Sigmoid colon (tissue), 7 donors: ENCODE measurements around the gene MCF2L. TPM values are rescaled to one million over a fixed set of nuclear protein-coding genes. Genes with fewer than 3 reads are reported as not detected.

Source experiments
- DNase-seq: peaks from one replicate; pipeline ENCODE4 v3.0.0-alpha.2; 2019
- H3K27ac ChIP-seq, 4 donors: fragments of 200-600 bp; sonication (generic); one replicate each; pipeline ENCODE4 v1.5.1; 2016 to 2019; ENCODE audit warnings: mild to moderate bottlenecking in 1 of 4
- H3K27me3 ChIP-seq, 3 donors: fragments of 200-600 bp; sonication (generic); one replicate each; pipeline ENCODE4 v1.5.1; 2019; ENCODE audit warnings: mild to moderate bottlenecking in 1 of 3
- H3K36me3 ChIP-seq, 4 donors: fragments of 200-600 bp; sonication (generic); one replicate each; pipeline ENCODE4 v1.5.1; 2016 to 2019
- H3K4me1 ChIP-seq, 4 donors: fragments of 200-600 bp; sonication (generic); one replicate each; pipeline ENCODE4 v1.5.1; 2017 to 2019
- H3K4me3 ChIP-seq, 4 donors: fragments of 200-600 bp; sonication (generic); one replicate each; pipeline ENCODE4 v1.5.1; 2017 to 2019; ENCODE audit warnings: mild to moderate bottlenecking in 2 of 4, moderate library complexity in 1 of 4
- H3K9me3 ChIP-seq, 4 donors: fragments of 200-600 bp in 3 of 4; sonication (generic) in 3 of 4; one replicate each; pipeline versions ENCODE4 v1.5.1 to v1.6.1; 2013 to 2019
- CTCF ChIP-seq, 4 experiments: fragments of 450-650 bp in 3 of 4; fragments of 200-600 bp in 1 of 4; IDR thresholded peaks; one replicate each; pipeline ENCODE4 v1.5.1; 2016 to 2019; ENCODE audit warnings: antibody characterized with exemption in 4 of 4, mild to moderate bottlenecking in 3 of 4, moderate library complexity in 2 of 4
- EP300 ChIP-seq, 4 donors: sonication (generic); formaldehyde crosslinking; IDR thresholded peaks; one replicate each; pipeline ENCODE4 v1.6.1; 2017; ENCODE audit warnings: antibody characterized with exemption in 4 of 4
- POLR2A ChIP-seq, 2 donors: fragments of 450-650 bp; IDR thresholded peaks; one replicate each; pipeline ENCODE4 v1.6.1; 2016; ENCODE audit warnings: antibody characterized with exemption in 2 of 2, mild to moderate bottlenecking in 2 of 2, moderate library complexity in 2 of 2
- POLR2AphosphoS5 ChIP-seq, 4 donors: sonication (generic); formaldehyde crosslinking; IDR thresholded peaks; one replicate each; pipeline ENCODE4 v1.6.1; 2017; ENCODE audit warnings: antibody characterized with exemption in 4 of 4
- WGBS, 2 donors: extraction: QIAGEN DNeasy Blood & Tissue Kit; methylation state at CpG; one replicate each; pipeline ENCODE4 v1.1.7; 2013; 5-methylcytosine and 5-hydroxymethylcytosine counted together
- intact Hi-C: fragments of 100-400 bp; cut with DNase I; formaldehyde crosslinking; loops from one replicate; pipeline ENCODE4 v1.15.1; 2023
- polyA plus RNA-seq, 3 donors: library from polyadenylated mRNA; stranded (reverse); fragments of 200-250 nt; gene quantifications; one replicate each; pipeline ENCODE4 v1.2.3, GENCODE V29; 2013
- total RNA-seq, 4 donors: library from RNA; depleted of rRNA; stranded (reverse); fragments of >200 nt; gene quantifications; one replicate each; pipeline ENCODE4 v1.1.0, GENCODE V29; 2016
- donor health status: healthy with polysubstance abuse.
- donor health status: Bipolar disorder and iron deficiency.
- donor health status: healthy.

MCF2L gene
- total and polyA plus RNA-seq, 7 donors = 7.5 to 59.9 (median 20.2) TPM

GRCh38 chr13:112962911-112963625 is 5.9 kb upstream of the MCF2L start:
- WGBS, 2 donors = 79 to 85% methylated on average over 16 of the region's 16 CpGs
- peak; percentile 53 for DNase-seq
- H3K27ac ChIP-seq = no peak overlapping the region
- H3K36me3 ChIP-seq = no peaks in the 10 kb centered on the region
- H3K27me3 ChIP-seq = peaks cover under 1 to 32% (median 29%) of the 10 kb centered on the region in 3 donors
- H3K4me1 ChIP-seq = no peaks in the 10 kb centered on the region
- TF ChIP-seq EP300 (IDR thresholded peaks at IDR 0.05) (no peak), POLR2A (IDR thresholded peaks at IDR 0.05) (no peak), CTCF (IDR thresholded peaks at IDR 0.05) (no peak), POLR2AphosphoS5 (IDR thresholded peaks at IDR 0.05) (no peak)
- H3K9me3 ChIP-seq = no peaks in the 10 kb centered on the region
- intact Hi-C loops = no loop called here
- H3K4me3 ChIP-seq = no peak overlapping the region

GRCh38 chr13:112963641-112964040 is 5.4 kb upstream of the MCF2L start:
- no peak for DNase-seq
- Histone ChIP-seq H3K4me3 (no peak overlapping the region), H3K36me3 (no peaks in the 10 kb centered on the region), H3K4me1 (peaks cover 0 to 5% (median 4%) of the 10 kb centered on the region in 4 donors), H3K27ac (no peak overlapping the region), H3K27me3 (peaks cover 6 to 38% (median 35%) of the 10 kb centered on the region in 3 donors), H3K9me3 (no peaks in the 10 kb centered on the region)
- intact Hi-C loops = no loop called here
- WGBS, 2 donors = 91 to 93% methylated on average over 11 of the region's 11 CpGs
- TF ChIP-seq POLR2A (IDR thresholded peaks at IDR 0.05) (no peak), POLR2AphosphoS5 (IDR thresholded peaks at IDR 0.05) (no peak), CTCF (IDR thresholded peaks at IDR 0.05) (no peak), EP300 (IDR thresholded peaks at IDR 0.05) (no peak)

GRCh38 chr13:112964971-112965492 is 4.0 kb upstream of the MCF2L start:
- intact Hi-C loops = no loop called here
- Histone ChIP-seq H3K9me3 (no peaks in the 10 kb centered on the region), H3K27me3 (peaks cover 19 to 52% (median 47%) of the 10 kb centered on the region in 3 donors), H3K27ac (peak overlapping the region in 1 of 4 donors; percentile 32), H3K4me1 (peaks cover 0 to 19% (median 15%) of the 10 kb centered on the region in 4 donors), H3K36me3 (no peaks in the 10 kb centered on the region), H3K4me3 (no peak overlapping the region)
- TF ChIP-seq POLR2AphosphoS5 (IDR thresholded peaks at IDR 0.05) (peak in 2 of 4 donors; percentile 29 to 64), CTCF (IDR thresholded peaks at IDR 0.05) (no peak)
- peak; percentile 60 for DNase-seq
- WGBS, 2 donors = 42 to 59% methylated on average over 12 of the region's 12 CpGs

GRCh38 chr13:112965573-112966115 is 3.4 kb upstream of the MCF2L start:
- no peak for TF ChIP-seq POLR2AphosphoS5 (IDR thresholded peaks at IDR 0.05)
- TF ChIP-seq EP300 (IDR thresholded peaks at IDR 0.05) = no peak
- no peak for TF ChIP-seq CTCF (IDR thresholded peaks at IDR 0.05)
- no peak for TF ChIP-seq POLR2A (IDR thresholded peaks at IDR 0.05)
- Histone ChIP-seq H3K27ac (peak overlapping the region in 1 of 4 donors; percentile 32), H3K4me1 (peaks cover 0 to 21% (median 15%) of the 10 kb centered on the region in 4 donors), H3K36me3 (no peaks in the 10 kb centered on the region), H3K9me3 (no peaks in the 10 kb centered on the region), H3K4me3 (no peak overlapping the region), H3K27me3 (peaks cover 23 to 58% (median 50%) of the 10 kb centered on the region in 3 donors)
- WGBS, 2 donors = 93 to 95% methylated on average over 16 of the region's 16 CpGs
- DNase-seq = peak; percentile 21
- intact Hi-C loops = no loop called here
